HG03432 (cell line): ENCODE data around the gene POU6F1.
"Not testable (repeated sequence)": the region's sequence is repeated elsewhere in the genome, so short reads cannot be mapped to it uniquely, and the experiment has no call there.

ENCODE experiments used
- ATAC-seq: cut with Tn5 transposase; IDR thresholded peaks from one replicate; pipeline ENCODE4 v1.9.1; 2021; ENCODE audit warnings: mild to moderate bottlenecking, moderate library complexity; ENCODE audit not compliant: unreplicated experiment

Gene POU6F1

GRCh38 chr12:51229116-51229809 is 11.4 kb upstream of the POU6F1 start:
- ATAC-seq = no peak

GRCh38 chr12:51227962-51228361 is 10.1 kb upstream of the POU6F1 start:
- no peak for ATAC-seq

- not testable (repeated sequence) for ATAC-seq
These were observed 9.2 kb upstream of the POU6F1 start for GRCh38 chr12:51227112-51227511.

GRCh38 chr12:51225771-51226170 is 7.9 kb upstream of the POU6F1 start:
- ATAC-seq = no peak

GRCh38 chr12:51225234-51225633 is 7.4 kb upstream of the POU6F1 start:
- no peak for ATAC-seq

- ATAC-seq = no peak
These were observed 6.8 kb upstream of the POU6F1 start for GRCh38 chr12:51224625-51225024.

GRCh38 chr12:51222461-51222860 is 4.6 kb upstream of the POU6F1 start:
- ATAC-seq = no peak

- not testable (repeated sequence) for ATAC-seq
These were observed 2.0 kb upstream of the POU6F1 start for GRCh38 chr12:51219857-51220256.

GRCh38 chr12:51219322-51219721 is 1.5 kb upstream of the POU6F1 start:
- no peak for ATAC-seq

GRCh38 chr12:51218607-51219161 is 822 bp upstream of the POU6F1 start:
- ATAC-seq = no peak

- peak; percentile 48 for ATAC-seq
These were observed 512 bp downstream of the POU6F1 start for GRCh38 chr12:51217133-51217967.

GRCh38 chr12:51216642-51217041 is 1.2 kb downstream of the POU6F1 start:
- no peak for ATAC-seq

- ATAC-seq = no peak
These were observed 3.0 kb downstream of the POU6F1 start for GRCh38 chr12:51214895-51215294.

GRCh38 chr12:51210690-51211395 is 7.0 kb downstream of the POU6F1 start:
- ATAC-seq = no peak

- ATAC-seq = no peak
These were observed 8.6 kb downstream of the POU6F1 start for GRCh38 chr12:51209259-51209658.

- no peak for ATAC-seq
These were observed 9.7 kb downstream of the POU6F1 start for GRCh38 chr12:51208016-51208660.

GRCh38 chr12:51205350-51205749 is 12.5 kb downstream of the POU6F1 start:
- no peak for ATAC-seq

- ATAC-seq = no peak
These were observed 15.1 kb downstream of the POU6F1 start for GRCh38 chr12:51202718-51203117.

- ATAC-seq = no peak
These were observed 17.1 kb downstream of the POU6F1 start for GRCh38 chr12:51200806-51201205.

- ATAC-seq = no peak
These were observed 17.7 kb downstream of the POU6F1 start for GRCh38 chr12:51200156-51200555.
